ENCODE data around the gene CHRNB1.

Gene CHRNB1

GRCh38 chr17:7484919-7485377 is 40.1 kb downstream of the CHRNB1 start:
- DNase-seq (ENCODE audit: low read depth): no peak

- DNase-seq (ENCODE audit: low read depth): no peak
Observed at GRCh38 chr17:7486181-7486580, 41.3 kb downstream of the CHRNB1 start.

GRCh38 chr17:7490144-7490543 is 45.3 kb downstream of the CHRNB1 start:
- DNase-seq (ENCODE audit: low read depth): no peak

- no peak for DNase-seq (ENCODE audit: low read depth)
Observed at GRCh38 chr17:7491583-7491982, 46.7 kb downstream of the CHRNB1 start.

- DNase-seq (ENCODE audit: low read depth): no peak
Observed at GRCh38 chr17:7493941-7494340, 49.1 kb downstream of the CHRNB1 start.

GRCh38 chr17:7495906-7496434 is 51.1 kb downstream of the CHRNB1 start:
- DNase-seq (ENCODE audit: low read depth): no peak

GRCh38 chr17:7496470-7497183 is 51.8 kb downstream of the CHRNB1 start:
- DNase-seq (ENCODE audit: low read depth): no peak

- no peak for DNase-seq (ENCODE audit: low read depth)
Observed at GRCh38 chr17:7497228-7497627, 52.4 kb downstream of the CHRNB1 start.

- DNase-seq (ENCODE audit: low read depth): no peak
Observed at GRCh38 chr17:7497636-7498035, 52.8 kb downstream of the CHRNB1 start.

GRCh38 chr17:7499161-7499560 is 54.3 kb downstream of the CHRNB1 start:
- DNase-seq (ENCODE audit: low read depth): no peak

GRCh38 chr17:7501729-7502128 is 56.9 kb downstream of the CHRNB1 start:
- no peak for DNase-seq (ENCODE audit: low read depth)

- no peak for DNase-seq (ENCODE audit: low read depth)
Observed at GRCh38 chr17:7502171-7502847, 57.4 kb downstream of the CHRNB1 start.

GRCh38 chr17:7502987-7503386 is 58.1 kb downstream of the CHRNB1 start:
- DNase-seq (ENCODE audit: low read depth): no peak

- no peak for DNase-seq (ENCODE audit: low read depth)
Observed at GRCh38 chr17:7503521-7503920, 58.7 kb downstream of the CHRNB1 start.
